Endodermal cell (in vitro differentiated cells): ENCODE results near the gene SEPTIN11. TPM values are rescaled to one million over a fixed set of nuclear protein-coding genes. Genes with fewer than 3 reads are reported as not detected.
A peak's percentile ranks its signal among the peaks of the same experiment; 100 is the strongest.

Source experiments
- DNase-seq: peaks from one replicate; pipeline ENCODE4 v3.0.0-alpha.2; 2017
- H3K27ac ChIP-seq: 2 replicates; pipeline ENCODE4 v1.5.1; 2013; ENCODE audit warnings: mild to moderate bottlenecking, low read depth, low read length, moderate library complexity
- H3K27me3 ChIP-seq: 2 replicates; pipeline ENCODE4 v1.6.1; 2013; ENCODE audit warnings: mild to moderate bottlenecking, low read length, moderate library complexity; ENCODE audit not compliant: insufficient read depth, control insufficient read depth, poor library complexity, severe bottlenecking
- H3K36me3 ChIP-seq: 2 replicates; pipeline ENCODE4 v1.7.0; 2013; ENCODE audit warnings: mild to moderate bottlenecking, low read length, moderate library complexity; ENCODE audit not compliant: control insufficient read depth, insufficient read depth
- H3K4me1 ChIP-seq: one replicate; pipeline ENCODE4 v1.7.0; 2013; ENCODE audit warnings: low read length; ENCODE audit not compliant: control insufficient read depth, insufficient read depth
- H3K4me3 ChIP-seq: 2 replicates; pipeline ENCODE4 v1.5.1; 2013; ENCODE audit warnings: mild to moderate bottlenecking, low read length, moderate library complexity
- H3K9ac ChIP-seq: 2 replicates; pipeline ENCODE4 v1.6.1; 2013; ENCODE audit warnings: mild to moderate bottlenecking, low read length, moderate library complexity; ENCODE audit not compliant: poor library complexity, severe bottlenecking; ENCODE audit errors: extremely low read depth
- H3K9me3 ChIP-seq: 2 replicates; pipeline ENCODE4 v1.6.1; 2013; ENCODE audit warnings: mild to moderate bottlenecking, low read length, moderate library complexity; ENCODE audit not compliant: control insufficient read depth
- H3K27ac Mint-ChIP-seq: 2 replicates; pipeline ENCODE4 v1.8.0; 2020; ENCODE audit warnings: mixed read lengths
- H3K27me3 Mint-ChIP-seq: 2 replicates; pipeline ENCODE4 v1.8.0; 2021; ENCODE audit warnings: mild to moderate bottlenecking, mixed read lengths; ENCODE audit not compliant: insufficient read depth
- H3K36me3 Mint-ChIP-seq: 2 replicates; pipeline ENCODE4 v1.8.0; 2020; ENCODE audit warnings: low read depth, mixed read lengths
- H3K4me1 Mint-ChIP-seq: 2 replicates; pipeline ENCODE4 v1.8.0; 2020; ENCODE audit warnings: mixed read lengths
- H3K4me3 Mint-ChIP-seq: 2 replicates; pipeline ENCODE4 v1.8.0; 2020; ENCODE audit warnings: mild to moderate bottlenecking, moderate library complexity, mixed read lengths
- H3K9me3 Mint-ChIP-seq: 2 replicates; pipeline ENCODE4 v1.8.0; 2020; ENCODE audit warnings: mild to moderate bottlenecking, mixed read lengths
- CTCF ChIP-seq: fragments of 200-600 bp; sonication (generic); conservative IDR thresholded peaks from 2 replicates; pipeline ENCODE4 v1.5.0; 2021; ENCODE audit warnings: antibody characterized with exemption, mild to moderate bottlenecking
- WGBS, 2 experiments: methylation state at CpG; one replicate each; pipeline versions ENCODE4 v1.1.5 to v1.1.7; 2013; ENCODE audit warnings: missing lambda C conversion rate in 2 of 2, mixed read lengths in 1 of 2; ENCODE audit not compliant: insufficient coverage in 1 of 2, insufficient read length in 1 of 2; 5-methylcytosine and 5-hydroxymethylcytosine counted together
- total RNA-seq, 2 donors: library from RNA; stranded (reverse); fragmentation: NEBNext Ultra II Directional in 1 of 2; extraction: Animal tissue kit (Norgen Biotek cat#: 25700) in 1 of 2; gene quantifications; 2 replicates in 1 of 2; 3 replicates in 1 of 2; pipeline ENCODE4 v1.2.1, GENCODE V29; 2021

The SEPTIN11 gene
- total RNA-seq, 2 donors from 2014 or later, result 102 to 116 TPM

GRCh38 chr4:76943129-76943620 lies 6.4 kb upstream of the SEPTIN11 start:
- Histone ChIP-seq H3K27ac (no peak overlapping the region), H3K27me3 (no peaks in the 10 kb centered on the region), H3K9ac (no peak overlapping the region), H3K4me1 (no peaks in the 10 kb centered on the region), H3K4me3 (no peak overlapping the region), H3K9me3 (no peaks in the 10 kb centered on the region), H3K36me3 (peaks cover 6% of the 10 kb centered on the region)
- no peak for DNase-seq
- whole genome bisulfite sequencing, 2 experiments, result 78 to 98% methylated on average over 4 to 6 of the region's 6 CpGs
- Mint-ChIP-seq H3K4me1 (peaks cover 5% of the 10 kb centered on the region), H3K27me3 (peaks cover 4% of the 10 kb centered on the region), H3K9me3 (peaks cover 2% of the 10 kb centered on the region), H3K27ac (no peak overlapping the region), H3K36me3 (peaks cover 3% of the 10 kb centered on the region), H3K4me3 (no peak overlapping the region)
- TF ChIP-seq CTCF, result no peak

GRCh38 chr4:76943790-76944189 lies 5.8 kb upstream of the SEPTIN11 start:
- DNase-seq, result no peak
- H3K4me3 Mint-ChIP-seq, result no peak overlapping the region
- no peak overlapping the region for H3K4me3 ChIP-seq
- peaks cover 2% of the 10 kb centered on the region for H3K9me3 Mint-ChIP-seq
- H3K9ac ChIP-seq, result no peak overlapping the region
- peaks cover 7% of the 10 kb centered on the region for H3K27me3 Mint-ChIP-seq
- no peak for TF ChIP-seq CTCF
- H3K27ac ChIP-seq, result no peak overlapping the region
- H3K27me3 ChIP-seq, result no peaks in the 10 kb centered on the region
- H3K27ac Mint-ChIP-seq, result no peak overlapping the region
- 96% methylated on average over 1 of the region's 1 CpG; no CpG with 5 or more reads in 1 of the 2 experiments for WGBS, 2 experiments
- peaks cover 3% of the 10 kb centered on the region for H3K36me3 Mint-ChIP-seq
- H3K9me3 ChIP-seq, result no peaks in the 10 kb centered on the region
- peaks cover 6% of the 10 kb centered on the region for H3K36me3 ChIP-seq
- H3K4me1 ChIP-seq, result no peaks in the 10 kb centered on the region
- H3K4me1 Mint-ChIP-seq, result peaks cover 10% of the 10 kb centered on the region

- Histone ChIP-seq H3K4me3 (no peak overlapping the region), H3K9me3 (no peaks in the 10 kb centered on the region), H3K4me1 (peaks cover 5% of the 10 kb centered on the region), H3K27ac (no peak overlapping the region), H3K36me3 (peaks cover 6% of the 10 kb centered on the region), H3K27me3 (no peaks in the 10 kb centered on the region), H3K9ac (no peak overlapping the region)
- no peak for TF ChIP-seq CTCF
- Mint-ChIP-seq H3K4me3 (no peak overlapping the region), H3K27me3 (peaks cover 10% of the 10 kb centered on the region), H3K9me3 (no peaks in the 10 kb centered on the region), H3K4me1 (peaks cover 24% of the 10 kb centered on the region), H3K27ac (no peak overlapping the region), H3K36me3 (peaks cover 3% of the 10 kb centered on the region)
- peak; percentile 43 for DNase-seq
- WGBS, 2 experiments, result 83 to 95% methylated on average over 2 of the region's 2 CpGs
Measured at GRCh38 chr4:76947369-76947768, 2.2 kb upstream of the SEPTIN11 start.
